HCT116 (cell line): ENCODE measurements around the gene SCAI. TPM values are rescaled to one million over a fixed set of nuclear protein-coding genes. Genes with fewer than 3 reads are reported as not detected.

Source experiments
- ATAC-seq: fragments of 200-7000 bp; cut with Tn5 transposase; 2 replicates; pipeline ENCODE4 v1.9.1; 2020; ENCODE audit warnings: mild to moderate bottlenecking, moderate library complexity
- BruUV-seq: library from RNA; stranded (reverse); fragments of 400-500 nt; replicated peaks from 2 replicates; lab custom pipeline; 2021; lab: Mats Ljungman, UMichigan
- CTCF ChIA-PET: fragments of 300-600 bp; sonication (Branson Sonifier 250); formaldehyde crosslinking; loops from one replicate; lab custom pipeline; 2021; ENCODE audit warnings: antibody characterized with exemption; lab: Charles Lee
- POLR2A ChIA-PET: fragments of 300-600, 350-600 bp; sonication (Branson Sonifier 250); formaldehyde crosslinking; loops from one replicate; lab custom pipeline; 2021; ENCODE audit warnings: antibody characterized with exemption; lab: Charles Lee
- RAD21 ChIA-PET, 2 experiments: fragments of 300-600 bp; sonication (Branson Sonifier 250); formaldehyde crosslinking; loops; one replicate each; lab custom pipeline; 2023; ENCODE audit warnings: low total read pairs in 2 of 2; ENCODE audit not compliant: uncharacterized antibody in 2 of 2, unreplicated experiment in 2 of 2, low non-redundant PET in 1 of 2; lab: Charles Lee
- DNase-seq: peaks from one replicate; pipeline ENCODE4 v3.0.0-alpha.2; 2010; ENCODE audit warnings: low read depth, low spot score
- H2AFZ ChIP-seq: fragments of 200-600 bp; shearing (Covaris generic), sonication (generic); 2 replicates; pipeline ENCODE4 v1.6.1; 2017; ENCODE audit warnings: low read depth, mixed run types, mixed read lengths, antibody characterized with exemption, low read length; ENCODE audit not compliant: poor library complexity, severe bottlenecking
- H3K27ac ChIP-seq: 2 replicates; pipeline ENCODE4 v1.5.1; 2012; ENCODE audit warnings: low read depth, low read length
- H3K27me3 ChIP-seq: fragments of 200-600 bp; sonication (generic); 2 replicates; pipeline ENCODE4 v1.6.1; 2016; ENCODE audit warnings: mixed run types, low read length, mixed read lengths; ENCODE audit not compliant: insufficient read depth
- H3K36me3 ChIP-seq, 2 experiments: fragments of 200-500 bp in 1 of 2; fragments of 200-600 bp in 1 of 2; sonication (Bioruptor generic) in 1 of 2; sonication (generic) in 1 of 2; 2 replicates each; pipeline versions ENCODE4 v1.5.1 to v1.6.1; 2014 to 2016; ENCODE audit warnings: low read length in 2 of 2, inconsistent platforms in 1 of 2, mixed read lengths in 1 of 2, mixed run types in 1 of 2; ENCODE audit not compliant: insufficient read depth in 2 of 2, control insufficient read depth in 1 of 2
- H3K4me1 ChIP-seq, 2 experiments: fragments of 200-600 bp in 1 of 2; sonication (generic) in 1 of 2; 2 replicates each; pipeline versions ENCODE4 v1.5.1 to v1.6.1; 2012 to 2017; ENCODE audit warnings: low read length in 2 of 2, inconsistent platforms in 1 of 2, mild to moderate bottlenecking in 1 of 2, mixed read lengths in 1 of 2, mixed run types in 1 of 2, moderate library complexity in 1 of 2; ENCODE audit not compliant: insufficient read depth in 2 of 2, control insufficient read depth in 1 of 2
- H3K4me2 ChIP-seq: fragments of 200-600 bp; sonication (generic); 2 replicates; pipeline ENCODE4 v1.6.1; 2017; ENCODE audit warnings: mixed run types, low read length, mixed read lengths
- H3K4me3 ChIP-seq, 2 experiments: fragments of 200-600 bp in 1 of 2; sonication (generic) in 1 of 2; replicated peaks in 1 of 2; 2 replicates each; pipeline ENCODE4 v1.5.1; 2011 to 2016; ENCODE audit warnings: low read length in 2 of 2, control low read depth in 1 of 2, low read depth in 1 of 2, mild to moderate bottlenecking in 1 of 2, mixed read lengths in 1 of 2, mixed run types in 1 of 2
- H3K79me2 ChIP-seq: fragments of 200-600 bp; sonication (generic); 2 replicates; pipeline ENCODE4 v1.6.1; 2017; ENCODE audit warnings: mild to moderate bottlenecking, mixed run types, low read length, moderate library complexity, mixed read lengths; ENCODE audit not compliant: insufficient read depth
- H3K9ac ChIP-seq: fragments of 200-600 bp; sonication (generic); 2 replicates; pipeline ENCODE4 v1.6.1; 2016; ENCODE audit warnings: low read length, mixed read lengths
- H3K9me2 ChIP-seq: fragments of 200-600 bp; sonication (generic), shearing (Covaris generic); 2 replicates; pipeline ENCODE4 v1.6.1; 2017; ENCODE audit warnings: mixed run types, mild to moderate bottlenecking, moderate library complexity; ENCODE audit not compliant: insufficient read depth
- H3K9me3 ChIP-seq, 2 experiments: fragments of 200-500 bp in 1 of 2; fragments of 200-600 bp in 1 of 2; sonication (Bioruptor generic) in 1 of 2; sonication (generic) in 1 of 2; 2 replicates each; pipeline ENCODE4 v1.6.1; 2014 to 2017; ENCODE audit warnings: low read length in 2 of 2, mixed read lengths in 2 of 2, inconsistent platforms in 1 of 2, low read depth in 1 of 2, mild to moderate bottlenecking in 1 of 2, mixed run types in 1 of 2, moderate library complexity in 1 of 2; ENCODE audit not compliant: control insufficient read depth in 1 of 2, insufficient read depth in 1 of 2
- H4K20me1 ChIP-seq: fragments of 200-600 bp; sonication (generic), shearing (Covaris generic); 2 replicates; pipeline ENCODE4 v1.6.1; 2017; ENCODE audit warnings: mixed run types, mild to moderate bottlenecking, moderate library complexity; ENCODE audit not compliant: insufficient read depth
- CBX3 ChIP-seq: IDR thresholded peaks from 2 replicates; pipeline ENCODE4 v1.6.1; 2012; ENCODE audit warnings: low read depth
- CEBPB ChIP-seq: IDR thresholded peaks from 2 replicates; pipeline ENCODE4 v1.6.1; 2012; ENCODE audit warnings: low read depth
- EGR1 ChIP-seq: IDR thresholded peaks from 2 replicates; pipeline ENCODE4 v1.6.1; 2012; ENCODE audit warnings: low read depth
- EZH2 ChIP-seq: fragments of 200-600 bp; sonication (generic); IDR thresholded peaks from 2 replicates; pipeline ENCODE4 v1.6.1; 2017; ENCODE audit warnings: antibody characterized with exemption, mixed run types
- FOSL1 ChIP-seq: IDR thresholded peaks from 2 replicates; pipeline ENCODE4 v1.6.1; 2012; ENCODE audit warnings: low read depth
- JUND ChIP-seq: IDR thresholded peaks from 2 replicates; pipeline ENCODE4 v1.6.1; 2012
- POLR2A ChIP-seq: IDR thresholded peaks from 2 replicates; pipeline ENCODE4 v1.7.0; 2011; ENCODE audit warnings: borderline replicate concordance; ENCODE audit not compliant: insufficient read depth, insufficient read length; ENCODE audit errors: extremely low read depth
- POLR2AphosphoS5 ChIP-seq: IDR thresholded peaks from 2 replicates; pipeline ENCODE4 v1.6.1; 2011; ENCODE audit warnings: mild to moderate bottlenecking, low read depth, low read length, moderate library complexity
- SIN3A ChIP-seq: IDR thresholded peaks from 2 replicates; pipeline ENCODE4 v1.6.1; 2012; ENCODE audit warnings: low read depth
- SP1 ChIP-seq: IDR thresholded peaks from 2 replicates; pipeline ENCODE4 v1.6.1; 2012; ENCODE audit warnings: low read depth
- SRF ChIP-seq: IDR thresholded peaks from 2 replicates; pipeline ENCODE4 v1.6.1; 2012; ENCODE audit warnings: low read depth
- TCF7L2 ChIP-seq: IDR thresholded peaks from 2 replicates; pipeline ENCODE4 v1.7.0; 2011; ENCODE audit warnings: borderline replicate concordance, inconsistent platforms; ENCODE audit not compliant: insufficient read depth, insufficient read length; ENCODE audit errors: extremely low read depth
- ZFX ChIP-seq: fragments of 450-650 bp; IDR thresholded peaks from 2 replicates; pipeline ENCODE4 v1.6.1; 2017
- ZNF274 ChIP-seq: fragments of 200-500 bp; sonication (Bioruptor generic); IDR thresholded peaks from 2 replicates; pipeline ENCODE4 v1.6.1; 2014; ENCODE audit warnings: mild to moderate bottlenecking, low read depth, low read length, inconsistent platforms
- intact Hi-C: fragments of 100-400 bp; cut with micrococcal nuclease; formaldehyde crosslinking; loops from 2 replicates; pipeline ENCODE4 v1.10.0; 2022
- total RNA-seq: library from RNA; stranded (reverse); gene quantifications from one replicate; pipeline ENCODE4 v1.2.1, GENCODE V29; 2021; ENCODE audit not compliant: unreplicated experiment
- TF ChIP-seq, protein P1 (sequence below): IDR thresholded peaks from 2 replicates; pipeline ENCODE4 v1.6.1; 2012; ENCODE audit warnings: low read depth
- TF ChIP-seq, protein P2 (sequence below): IDR thresholded peaks from 2 replicates; pipeline ENCODE4 v1.6.1; 2011; ENCODE audit warnings: mild to moderate bottlenecking, low read length, moderate library complexity; ENCODE audit not compliant: insufficient replicate concordance; ENCODE audit errors: extremely low read depth
- TF ChIP-seq, protein P3 (sequence below): IDR thresholded peaks from 2 replicates; pipeline ENCODE4 v1.6.1; 2012
- TF ChIP-seq, protein P4 (sequence below), 3 experiments: fragments of 200-600 bp in 1 of 3; sonication (generic) in 1 of 3; IDR thresholded peaks in 2 of 3; conservative IDR thresholded peaks in 1 of 3; 2 replicates each; pipeline ENCODE4 v1.5.1; 2012 to 2017; ENCODE audit warnings: low read depth in 2 of 3, low read length in 2 of 3, antibody characterized with exemption in 1 of 3, borderline replicate concordance in 1 of 3, control low read depth in 1 of 3, mild to moderate bottlenecking in 1 of 3, mixed read lengths in 1 of 3, mixed run types in 1 of 3, moderate library complexity in 1 of 3; ENCODE audit not compliant: insufficient read depth in 1 of 3

Gene SCAI
- total RNA-seq, 1 experiment from 2014 or later = 14.0 TPM

DNA sequence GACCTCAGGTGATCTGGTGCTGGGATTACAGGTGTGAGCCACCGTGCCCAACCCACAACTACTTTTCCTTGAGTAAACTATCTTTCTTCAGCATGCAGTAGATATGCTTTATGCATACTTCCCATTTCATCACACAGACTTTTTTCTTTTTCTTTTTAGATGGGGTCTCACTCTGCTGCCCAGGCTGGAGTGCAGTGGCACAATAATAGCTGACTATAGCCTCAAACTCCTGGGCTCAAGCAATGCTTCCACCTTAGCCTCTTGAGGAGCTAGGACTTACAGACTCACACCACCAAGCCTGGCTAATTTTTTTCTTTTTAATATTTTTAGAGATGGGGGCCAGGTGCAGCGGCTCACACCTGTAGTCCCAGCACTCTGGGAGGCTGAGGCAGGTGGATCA is 23.4 kb upstream of the SCAI start:
- POLR2A ChIA-PET = no interaction called here
- CTCF ChIA-PET = no interaction called here

More for the DNA sequence above, 23.4 kb upstream of the SCAI start:
- no peak for TF ChIP-seq SRF
- TF ChIP-seq POLR2A = no peak
- TF ChIP-seq CBX3 = no peak
- no peak for TF ChIP-seq JUND
- TF ChIP-seq, protein P1, sequence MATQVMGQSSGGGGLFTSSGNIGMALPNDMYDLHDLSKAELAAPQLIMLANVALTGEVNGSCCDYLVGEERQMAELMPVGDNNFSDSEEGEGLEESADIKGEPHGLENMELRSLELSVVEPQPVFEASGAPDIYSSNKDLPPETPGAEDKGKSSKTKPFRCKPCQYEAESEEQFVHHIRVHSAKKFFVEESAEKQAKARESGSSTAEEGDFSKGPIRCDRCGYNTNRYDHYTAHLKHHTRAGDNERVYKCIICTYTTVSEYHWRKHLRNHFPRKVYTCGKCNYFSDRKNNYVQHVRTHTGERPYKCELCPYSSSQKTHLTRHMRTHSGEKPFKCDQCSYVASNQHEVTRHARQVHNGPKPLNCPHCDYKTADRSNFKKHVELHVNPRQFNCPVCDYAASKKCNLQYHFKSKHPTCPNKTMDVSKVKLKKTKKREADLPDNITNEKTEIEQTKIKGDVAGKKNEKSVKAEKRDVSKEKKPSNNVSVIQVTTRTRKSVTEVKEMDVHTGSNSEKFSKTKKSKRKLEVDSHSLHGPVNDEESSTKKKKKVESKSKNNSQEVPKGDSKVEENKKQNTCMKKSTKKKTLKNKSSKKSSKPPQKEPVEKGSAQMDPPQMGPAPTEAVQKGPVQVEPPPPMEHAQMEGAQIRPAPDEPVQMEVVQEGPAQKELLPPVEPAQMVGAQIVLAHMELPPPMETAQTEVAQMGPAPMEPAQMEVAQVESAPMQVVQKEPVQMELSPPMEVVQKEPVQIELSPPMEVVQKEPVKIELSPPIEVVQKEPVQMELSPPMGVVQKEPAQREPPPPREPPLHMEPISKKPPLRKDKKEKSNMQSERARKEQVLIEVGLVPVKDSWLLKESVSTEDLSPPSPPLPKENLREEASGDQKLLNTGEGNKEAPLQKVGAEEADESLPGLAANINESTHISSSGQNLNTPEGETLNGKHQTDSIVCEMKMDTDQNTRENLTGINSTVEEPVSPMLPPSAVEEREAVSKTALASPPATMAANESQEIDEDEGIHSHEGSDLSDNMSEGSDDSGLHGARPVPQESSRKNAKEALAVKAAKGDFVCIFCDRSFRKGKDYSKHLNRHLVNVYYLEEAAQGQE = no peak
- no peak for TF ChIP-seq SIN3A
- TF ChIP-seq FOSL1 = no peak
- TF ChIP-seq TCF7L2 = no peak
- TF ChIP-seq POLR2AphosphoS5 = no peak
- no peak for TF ChIP-seq ZNF274
- TF ChIP-seq, protein P2, sequence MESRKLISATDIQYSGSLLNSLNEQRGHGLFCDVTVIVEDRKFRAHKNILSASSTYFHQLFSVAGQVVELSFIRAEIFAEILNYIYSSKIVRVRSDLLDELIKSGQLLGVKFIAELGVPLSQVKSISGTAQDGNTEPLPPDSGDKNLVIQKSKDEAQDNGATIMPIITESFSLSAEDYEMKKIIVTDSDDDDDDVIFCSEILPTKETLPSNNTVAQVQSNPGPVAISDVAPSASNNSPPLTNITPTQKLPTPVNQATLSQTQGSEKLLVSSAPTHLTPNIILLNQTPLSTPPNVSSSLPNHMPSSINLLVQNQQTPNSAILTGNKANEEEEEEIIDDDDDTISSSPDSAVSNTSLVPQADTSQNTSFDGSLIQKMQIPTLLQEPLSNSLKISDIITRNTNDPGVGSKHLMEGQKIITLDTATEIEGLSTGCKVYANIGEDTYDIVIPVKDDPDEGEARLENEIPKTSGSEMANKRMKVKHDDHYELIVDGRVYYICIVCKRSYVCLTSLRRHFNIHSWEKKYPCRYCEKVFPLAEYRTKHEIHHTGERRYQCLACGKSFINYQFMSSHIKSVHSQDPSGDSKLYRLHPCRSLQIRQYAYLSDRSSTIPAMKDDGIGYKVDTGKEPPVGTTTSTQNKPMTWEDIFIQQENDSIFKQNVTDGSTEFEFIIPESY = no peak
- TF ChIP-seq ZFX = no peak
- TF ChIP-seq CEBPB = no peak
- TF ChIP-seq, protein P3, sequence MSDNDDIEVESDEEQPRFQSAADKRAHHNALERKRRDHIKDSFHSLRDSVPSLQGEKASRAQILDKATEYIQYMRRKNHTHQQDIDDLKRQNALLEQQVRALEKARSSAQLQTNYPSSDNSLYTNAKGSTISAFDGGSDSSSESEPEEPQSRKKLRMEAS = no peak
- TF ChIP-seq, protein P4, sequence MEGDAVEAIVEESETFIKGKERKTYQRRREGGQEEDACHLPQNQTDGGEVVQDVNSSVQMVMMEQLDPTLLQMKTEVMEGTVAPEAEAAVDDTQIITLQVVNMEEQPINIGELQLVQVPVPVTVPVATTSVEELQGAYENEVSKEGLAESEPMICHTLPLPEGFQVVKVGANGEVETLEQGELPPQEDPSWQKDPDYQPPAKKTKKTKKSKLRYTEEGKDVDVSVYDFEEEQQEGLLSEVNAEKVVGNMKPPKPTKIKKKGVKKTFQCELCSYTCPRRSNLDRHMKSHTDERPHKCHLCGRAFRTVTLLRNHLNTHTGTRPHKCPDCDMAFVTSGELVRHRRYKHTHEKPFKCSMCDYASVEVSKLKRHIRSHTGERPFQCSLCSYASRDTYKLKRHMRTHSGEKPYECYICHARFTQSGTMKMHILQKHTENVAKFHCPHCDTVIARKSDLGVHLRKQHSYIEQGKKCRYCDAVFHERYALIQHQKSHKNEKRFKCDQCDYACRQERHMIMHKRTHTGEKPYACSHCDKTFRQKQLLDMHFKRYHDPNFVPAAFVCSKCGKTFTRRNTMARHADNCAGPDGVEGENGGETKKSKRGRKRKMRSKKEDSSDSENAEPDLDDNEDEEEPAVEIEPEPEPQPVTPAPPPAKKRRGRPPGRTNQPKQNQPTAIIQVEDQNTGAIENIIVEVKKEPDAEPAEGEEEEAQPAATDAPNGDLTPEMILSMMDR (IDR thresholded peaks at IDR 0.05 in 2 of 3, conservative IDR thresholded peaks at IDR 0.05 in 1 of 3; ENCODE audit: borderline replicate concordance in 1 of 3, insufficient read depth in 1 of 3, low read depth in 2 of 3, low read length in 2 of 3) = no peak
- TF ChIP-seq EGR1 = no peak
- no peak for TF ChIP-seq SP1
- TF ChIP-seq EZH2 = no peak
- RAD21 ChIA-PET = no interaction called here
- BruUV-seq = no TSS peak
- H3K9ac ChIP-seq = no peak overlapping the region
- H3K27me3 ChIP-seq = no peaks in the 10 kb centered on the region
- DNase-seq = no peak
- no peak overlapping the region for H3K4me3 ChIP-seq
- H3K36me3 ChIP-seq = peaks cover 2 to 3% of the 10 kb centered on the region in 2 experiments; a peak in 1 of 4 replicates
- H3K79me2 ChIP-seq = peaks cover 53% of the 10 kb centered on the region
- H3K4me2 ChIP-seq = no peak overlapping the region
- no peaks in the 10 kb centered on the region for H3K9me3 ChIP-seq
- 0 out of 2 replicates have a peak, but pooled peaks cover 3% of the 10 kb centered on the region for H4K20me1 ChIP-seq
- no peak overlapping the region for H2AFZ ChIP-seq
- no peak for ATAC-seq
- H3K4me1 ChIP-seq = peaks cover 0 to 22% of the 10 kb centered on the region in 2 experiments; a peak in 2 of 4 replicates
- no peaks in the 10 kb centered on the region for H3K9me2 ChIP-seq
- H3K27ac ChIP-seq = no peak overlapping the region
- intact Hi-C loops = no loop called here
